ENCODE data around the gene ANKRD52.

DNA sequence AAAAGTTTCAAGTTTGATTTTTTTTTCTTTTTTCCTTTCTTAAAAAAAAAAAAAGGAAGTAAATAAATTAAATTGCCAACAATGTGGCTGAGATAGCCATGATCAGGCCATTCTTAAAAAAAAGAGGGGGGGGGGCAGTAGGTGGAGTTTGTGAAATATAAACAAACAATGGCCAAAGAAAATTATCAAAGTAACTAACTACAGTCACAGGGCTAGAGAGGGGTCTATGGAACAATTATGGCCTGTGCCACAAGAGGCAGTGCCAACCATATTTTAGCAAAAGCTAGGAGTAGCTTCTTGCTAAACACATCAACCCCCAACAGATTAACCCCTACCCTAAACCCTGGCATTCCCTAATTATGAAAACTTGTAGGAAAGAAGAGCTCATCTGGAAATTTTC lies 52.7 kb downstream of the ANKRD52 start:
- TF ChIP-seq CTCF (IDR thresholded peaks at IDR 0.05) = no peak
- TF ChIP-seq EP300 (IDR thresholded peaks at IDR 0.05) = no peak
